K562 treated with DMSO at 1 percent for 48 hours (cell line): ENCODE results near the gene CARMIL1. TPM values are rescaled to one million over a fixed set of nuclear protein-coding genes. Genes with fewer than 3 reads are reported as not detected.

Experiments
- total RNA-seq: library from RNA; unstranded; fragments of 300-600 nt; gene quantifications from 2 replicates; pipeline ENCODE4 v1.2.3, GENCODE V29; 2022; ENCODE audit warnings: low replicate concordance; ENCODE audit errors: extremely low read depth

The CARMIL1 gene
- total RNA-seq, result not detected in 2 replicates

DNA sequence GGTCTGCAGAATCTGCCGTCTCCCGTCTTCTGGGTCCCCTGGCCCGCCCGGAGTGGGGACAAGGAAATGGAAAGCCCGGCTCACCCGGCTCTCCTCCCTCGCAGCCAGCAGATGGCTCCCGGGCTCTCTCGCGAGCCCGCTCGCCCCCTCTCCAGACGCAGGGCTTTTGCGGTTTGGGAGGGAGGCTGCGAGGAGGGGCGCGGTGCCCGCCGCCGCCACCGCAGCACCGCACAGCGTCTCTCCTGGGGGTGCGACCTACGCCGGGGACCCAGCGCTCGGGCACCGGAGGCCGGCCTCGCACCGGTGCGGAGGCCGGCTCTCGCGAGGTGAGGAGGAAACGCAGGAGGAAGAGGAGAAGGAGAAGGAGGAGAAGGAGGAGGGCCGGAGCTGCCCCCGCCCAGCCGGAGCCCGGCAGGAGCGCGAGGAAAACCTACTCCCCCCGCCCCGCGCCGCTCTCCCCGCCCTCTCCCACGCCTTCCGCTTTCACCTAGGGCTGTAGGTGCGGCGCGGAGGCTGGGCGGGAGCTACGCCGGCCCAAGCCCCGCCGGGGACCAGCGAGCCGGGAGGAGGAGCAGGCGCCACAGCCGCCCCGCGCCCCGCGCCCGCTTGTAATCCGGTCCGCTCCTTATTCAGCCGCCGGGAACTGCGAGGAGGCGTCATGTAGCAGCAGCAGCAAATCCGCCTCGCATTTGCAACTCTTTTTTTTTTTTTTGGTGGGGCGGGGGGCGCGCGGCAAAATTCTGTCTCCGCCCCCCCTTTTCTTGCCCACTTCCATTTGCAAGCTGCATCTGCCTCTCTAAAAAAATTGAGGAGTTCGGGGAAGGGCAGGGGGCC lies at the start of gene CARMIL1:
Gene CARMIL1 (plus strand): TSS at position 461 of the 834 bp plus-strand sequence. CDS start 422 bp downstream, outside the sequence.

DNA sequence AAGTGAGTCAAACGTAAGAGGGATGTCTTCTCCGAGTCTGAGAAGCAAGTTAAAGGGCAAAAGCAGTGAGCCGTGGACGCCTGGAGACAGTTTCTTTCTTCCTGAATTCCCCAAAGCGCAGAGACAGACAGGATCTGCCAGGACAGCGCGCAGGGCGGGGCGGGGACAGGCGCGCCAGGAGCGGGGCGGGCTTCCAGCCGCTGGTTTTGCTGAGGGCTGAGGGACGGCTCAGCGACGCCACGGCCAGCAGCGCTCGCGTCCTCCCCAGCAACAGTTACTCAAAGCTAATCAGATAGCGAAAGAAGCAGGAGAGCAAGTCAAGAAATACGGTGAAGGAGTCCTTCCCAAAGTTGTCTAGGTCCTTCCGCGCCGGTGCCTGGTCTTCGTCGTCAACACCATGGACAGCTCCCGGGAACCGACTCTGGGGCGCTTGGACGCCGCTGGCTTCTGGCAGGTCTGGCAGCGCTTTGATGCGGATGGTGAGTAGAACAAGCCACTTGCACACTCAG lies 372.9 kb downstream of the CARMIL1 start, which contains the start of gene SCGN:
Gene SCGN (plus strand): TSS at position 209 of the 509 bp plus-strand sequence. CDS start 189 bp downstream, at position 398.

